ENCODE measurements around the gene TFCP2.

Gene TFCP2

DNA sequence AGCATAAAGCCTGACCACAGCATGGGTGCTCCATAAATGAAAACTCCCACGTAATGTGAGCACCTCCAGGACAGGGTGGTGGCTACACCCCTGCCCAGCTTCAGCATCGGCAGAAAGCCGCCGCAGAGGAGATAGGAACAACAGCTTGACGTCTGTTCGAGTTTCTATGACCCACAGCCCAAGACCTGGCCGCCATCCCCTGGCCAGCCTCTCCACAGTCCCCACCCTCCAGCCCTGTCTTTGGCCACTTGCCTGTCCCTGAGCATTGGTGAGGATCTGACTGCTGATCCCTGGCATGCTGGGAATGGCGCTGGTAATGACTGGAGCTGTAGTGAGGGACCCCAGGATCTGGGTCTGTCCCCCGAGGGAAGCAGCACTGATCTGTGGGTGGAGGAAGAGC lies 23.6 kb upstream of the TFCP2 start:
- no peak for DNase-seq (ENCODE audit: low spot score)

DNA sequence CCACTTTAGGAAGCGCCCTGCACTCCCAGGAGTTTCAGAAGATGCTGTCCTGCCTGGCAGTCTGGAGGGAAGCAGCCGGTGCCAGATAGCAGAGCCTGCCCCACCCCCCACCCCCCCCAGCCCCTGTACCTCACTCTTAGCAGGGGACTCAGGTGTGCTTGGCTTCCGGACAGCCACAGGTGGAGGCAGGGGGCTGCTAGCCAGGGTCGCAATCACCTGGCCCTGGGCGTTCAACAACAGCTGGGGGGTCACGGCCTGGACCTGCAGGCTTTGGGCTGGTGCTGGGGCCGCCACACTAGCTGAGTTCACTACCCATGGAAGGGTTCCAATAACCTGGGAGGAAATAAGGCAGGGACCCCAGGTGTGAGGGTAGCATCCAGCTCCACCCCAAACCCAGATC lies 22.9 kb upstream of the TFCP2 start:
- DNase-seq (ENCODE audit: low spot score) = no peak

DNA sequence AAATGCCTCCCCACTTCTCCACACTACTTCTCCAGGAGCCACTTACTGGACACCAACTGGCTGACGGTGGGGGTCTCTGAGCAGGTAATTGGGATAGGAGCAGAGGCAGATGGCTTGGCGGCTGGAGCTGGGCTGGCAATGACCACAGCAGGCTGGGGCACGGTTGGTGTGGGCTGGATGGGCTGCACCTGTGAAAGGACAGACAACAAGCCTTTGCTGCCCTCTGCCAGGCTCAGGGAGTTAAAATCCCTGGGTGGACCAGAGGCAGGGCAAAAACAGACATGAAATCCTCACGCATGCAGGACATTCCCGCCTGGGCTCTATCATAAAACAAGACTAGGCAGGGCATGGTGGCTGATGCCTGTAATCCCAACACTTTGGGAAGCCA lies 19.3 kb upstream of the TFCP2 start:
- no peak for DNase-seq (ENCODE audit: low spot score)

DNA sequence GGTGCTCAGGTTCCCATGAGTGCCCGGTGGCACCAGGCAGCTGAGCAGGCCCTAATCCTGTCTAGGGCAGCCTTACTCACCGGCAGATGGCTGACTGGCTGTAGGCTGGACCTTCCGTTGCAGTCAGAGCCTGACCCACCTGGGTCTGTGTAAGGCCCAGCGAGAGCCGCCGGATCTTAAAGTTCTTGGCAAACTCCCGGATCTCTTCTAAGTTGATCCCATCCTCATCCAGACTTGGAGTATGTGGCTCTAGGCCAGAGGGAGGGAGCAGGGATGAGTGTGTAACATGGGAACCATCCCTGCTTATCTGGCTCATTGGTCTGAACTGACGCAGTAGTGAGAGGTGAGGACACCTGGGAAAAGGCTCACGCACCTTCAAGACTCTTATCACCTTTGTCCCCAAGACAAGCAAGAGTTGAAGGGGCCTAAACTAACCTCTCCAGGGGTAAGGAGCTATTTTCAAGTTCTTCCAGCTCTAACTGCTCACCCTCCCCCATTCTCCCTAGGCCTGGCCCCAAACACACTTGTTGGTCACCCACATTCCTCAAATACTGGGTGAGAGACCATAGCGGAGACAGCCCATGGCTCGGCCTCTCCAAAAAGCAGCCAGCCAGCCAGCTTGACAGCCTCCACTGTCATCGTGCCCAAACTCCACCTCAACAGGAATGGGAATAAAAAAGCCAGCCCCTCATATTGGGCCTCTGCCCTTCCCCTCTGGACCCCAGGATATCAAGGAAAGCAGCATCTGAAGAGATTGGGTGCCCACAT lies 18.8 kb upstream of the TFCP2 start:
- DNase-seq (ENCODE audit: low spot score) = no peak

DNA sequence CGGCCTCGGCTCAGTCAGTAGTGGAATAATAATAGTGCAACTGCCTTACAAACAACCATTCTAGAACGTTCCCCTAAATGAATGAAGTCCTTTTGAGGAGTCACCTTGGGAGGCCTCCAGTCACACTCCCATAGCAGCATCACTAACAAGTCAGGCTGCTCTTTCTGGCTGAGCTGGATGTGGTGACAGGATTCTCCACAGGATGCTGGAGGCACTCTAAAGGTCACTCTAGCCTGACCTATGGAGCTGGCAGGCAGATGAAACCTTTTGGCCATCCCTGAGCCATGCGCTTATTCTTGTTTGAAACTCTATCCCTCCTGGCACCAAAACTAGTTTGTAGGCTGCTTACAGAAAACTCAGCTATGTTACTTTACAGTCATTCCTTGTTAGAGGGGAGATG lies 17.9 kb upstream of the TFCP2 start:
- no peak for DNase-seq (ENCODE audit: low spot score)

DNA sequence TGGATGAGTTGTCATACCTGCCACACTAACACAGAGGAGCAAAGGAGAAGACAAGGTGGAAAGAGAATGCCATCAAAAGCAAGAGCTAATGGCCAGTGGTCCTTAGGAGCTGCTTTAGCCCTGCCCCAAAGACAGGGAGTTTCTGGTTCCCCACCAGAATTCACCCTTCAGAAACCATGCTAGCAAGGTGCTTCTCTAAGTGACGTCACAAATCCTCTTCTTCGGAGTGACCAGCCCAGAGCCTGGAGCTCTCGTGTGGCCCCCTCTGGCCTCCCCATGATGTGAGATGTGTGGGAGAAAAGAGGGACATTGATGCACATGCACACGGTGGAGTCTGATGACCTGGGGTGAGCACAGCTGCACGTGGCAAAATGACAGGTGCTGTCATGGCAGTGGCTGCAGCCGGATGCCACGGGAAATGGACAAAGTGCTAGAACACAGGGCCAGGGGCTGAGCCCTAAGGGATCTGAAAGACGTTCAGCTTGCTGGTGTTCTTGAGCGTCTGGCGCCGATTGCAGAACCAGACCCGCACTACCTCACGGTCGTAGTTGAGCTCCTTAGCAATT lies 16.9 kb upstream of the TFCP2 start:
- DNase-seq (ENCODE audit: low spot score) = no peak

DNA sequence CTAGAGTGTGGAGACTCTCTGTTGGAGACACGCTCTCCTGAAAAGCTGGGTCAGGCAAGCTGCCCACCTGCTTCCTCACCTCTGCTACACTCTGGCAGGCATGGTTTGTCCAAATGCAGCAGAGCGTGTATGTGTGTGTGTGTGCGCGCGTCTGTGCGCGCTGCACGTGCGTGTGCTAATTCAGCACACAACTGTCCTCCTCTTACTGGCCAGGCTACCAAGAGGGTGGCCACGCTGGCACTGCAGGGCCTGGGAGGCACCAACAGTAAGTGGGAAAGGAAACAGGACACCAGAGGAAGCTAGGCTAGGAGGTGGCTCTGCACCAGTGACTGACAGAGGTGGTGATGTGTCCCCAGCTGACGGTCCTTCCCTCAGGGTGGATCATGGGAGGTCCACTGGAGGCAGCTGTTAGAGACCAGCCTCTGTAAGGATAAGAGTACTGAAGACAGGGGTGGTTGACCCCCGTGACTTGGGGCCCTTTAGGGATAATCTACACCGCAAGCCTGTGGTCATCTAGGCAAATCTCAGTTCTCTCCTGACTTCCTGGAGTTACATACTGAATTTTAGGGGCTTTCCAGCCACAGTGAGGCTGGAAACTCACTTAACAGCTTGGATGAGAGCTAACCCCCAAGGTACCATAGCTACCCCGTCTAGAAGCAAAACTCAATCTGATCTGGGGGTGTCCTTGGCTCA lies 15.6 kb upstream of the TFCP2 start:
- DNase-seq (ENCODE audit: low spot score) = no peak

DNA sequence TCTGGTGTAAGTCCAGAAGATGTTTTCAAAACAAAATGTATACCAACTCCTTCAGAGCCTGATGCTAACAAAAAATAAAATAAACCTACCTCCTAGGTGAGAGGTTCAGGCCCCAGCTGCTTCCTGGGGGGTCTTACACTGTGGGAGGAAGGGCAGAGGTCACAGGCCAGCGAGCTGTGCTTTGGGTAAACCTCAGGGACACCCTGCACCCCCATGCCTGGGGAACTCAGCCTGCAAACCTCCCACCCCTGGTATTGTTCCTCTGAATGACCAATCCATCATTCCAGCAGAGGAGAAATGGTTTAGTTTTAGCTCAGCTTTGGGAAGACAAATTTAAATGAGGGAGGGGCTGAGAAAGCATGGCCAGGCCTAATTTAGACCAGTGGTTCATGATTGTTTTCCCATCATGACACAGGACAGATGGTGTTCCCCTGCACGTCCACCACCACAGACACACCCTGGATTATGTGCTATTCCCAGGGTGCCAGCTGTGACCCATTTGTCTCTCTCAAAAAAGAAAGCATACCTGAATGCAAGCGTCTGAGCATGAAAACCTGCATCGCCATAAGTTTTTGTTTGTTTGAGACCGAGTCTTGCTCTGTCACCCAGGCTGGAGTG lies 14.5 kb upstream of the TFCP2 start:
- no peak for DNase-seq (ENCODE audit: low spot score)

DNA sequence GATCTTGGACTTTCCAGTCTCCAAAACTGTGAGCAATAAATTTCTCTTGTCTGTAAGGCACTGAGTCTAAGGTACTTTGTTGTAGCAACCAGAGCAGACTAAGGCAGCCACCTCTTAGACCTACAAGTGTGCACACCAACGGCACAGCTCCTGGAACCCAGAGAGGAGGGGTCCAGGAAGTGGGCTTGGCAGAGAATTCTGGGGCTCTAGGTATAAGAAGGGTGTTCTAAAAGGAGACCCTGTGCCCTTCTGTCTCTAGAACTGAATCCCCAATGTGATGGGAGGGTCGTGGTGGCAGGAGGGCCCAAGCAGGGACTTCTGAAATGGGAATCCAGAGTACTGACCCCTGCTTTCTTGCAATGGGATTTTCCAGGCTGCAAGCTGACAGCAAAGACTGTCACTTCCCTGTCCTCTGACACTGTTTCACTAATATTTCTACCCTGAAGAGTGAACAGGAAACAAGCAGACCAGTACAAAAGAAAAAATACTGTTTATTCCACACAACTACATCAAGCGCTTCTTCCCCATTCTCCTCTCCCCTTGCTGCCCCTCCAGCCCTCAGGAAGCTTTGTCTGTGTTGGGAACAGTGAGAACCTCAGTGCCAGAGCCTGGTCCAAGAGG lies 13.6 kb upstream of the TFCP2 start:
- no peak for DNase-seq (ENCODE audit: low spot score)

DNA sequence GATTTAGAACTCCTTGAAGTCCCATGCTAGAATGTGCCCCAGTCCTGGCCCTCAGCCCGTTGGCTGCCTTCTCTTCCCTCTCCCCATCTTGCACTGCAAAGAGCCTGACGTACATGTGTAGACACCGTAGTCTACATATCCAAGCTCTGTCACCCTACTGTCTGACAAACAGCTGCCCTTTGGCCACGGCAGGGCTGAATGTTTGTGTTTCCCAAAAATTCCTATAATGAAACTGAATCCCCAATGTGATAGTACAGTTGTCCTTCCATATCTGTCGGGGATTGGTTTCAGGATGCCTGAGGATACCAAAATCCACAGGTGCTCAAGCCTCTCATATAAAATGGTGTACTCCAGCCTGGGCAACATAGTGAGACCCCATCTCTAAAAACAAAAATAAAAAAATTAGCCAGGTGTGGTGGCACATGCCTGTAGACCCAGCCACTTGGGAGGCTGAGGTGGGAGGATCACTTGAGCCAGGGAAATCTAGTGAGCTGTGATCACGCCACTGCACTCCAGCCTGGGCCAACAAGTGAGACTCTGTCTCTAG lies 12.3 kb upstream of the TFCP2 start:
- no peak for DNase-seq (ENCODE audit: low spot score)

DNA sequence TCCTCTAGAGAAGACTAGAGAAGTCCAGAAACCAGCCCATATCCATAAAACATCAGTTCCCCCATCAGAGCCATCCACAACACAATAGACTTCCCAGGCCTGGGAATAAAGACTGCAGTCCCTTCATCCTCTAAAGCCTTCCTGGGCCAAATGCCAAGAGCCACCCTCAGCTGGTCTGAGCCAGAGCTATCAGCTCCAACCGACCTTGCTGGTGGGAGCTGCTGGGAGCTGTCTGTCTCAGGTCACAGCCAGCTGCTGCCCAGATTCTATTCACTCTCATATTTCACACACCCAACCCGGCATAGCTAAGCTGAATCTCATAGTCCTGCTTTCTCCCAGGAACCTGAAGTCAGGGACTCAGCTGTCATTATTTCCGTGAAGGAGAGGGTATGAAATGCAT lies 10.9 kb upstream of the TFCP2 start:
- DNase-seq (ENCODE audit: low spot score) = no peak

DNA sequence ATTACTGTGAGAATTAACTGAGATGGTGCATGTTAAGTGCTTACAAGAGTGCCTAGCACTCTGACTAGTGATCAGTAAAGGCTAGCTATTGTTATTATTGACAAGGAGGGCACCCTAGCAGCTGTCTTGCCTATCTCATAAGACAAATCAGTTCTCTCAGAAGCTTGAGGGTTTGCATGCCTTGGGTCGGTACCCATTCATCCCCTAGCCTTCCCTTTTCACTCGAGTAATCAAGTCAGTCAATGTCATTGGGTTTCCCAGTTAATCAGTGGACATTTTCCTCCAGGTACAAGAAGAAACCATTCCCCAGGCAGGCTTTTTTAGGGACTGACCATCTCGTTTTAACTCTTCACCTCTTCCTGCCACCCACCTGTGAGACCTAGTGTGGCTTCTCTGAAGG lies 10.4 kb upstream of the TFCP2 start:
- no peak for DNase-seq (ENCODE audit: low spot score)

DNA sequence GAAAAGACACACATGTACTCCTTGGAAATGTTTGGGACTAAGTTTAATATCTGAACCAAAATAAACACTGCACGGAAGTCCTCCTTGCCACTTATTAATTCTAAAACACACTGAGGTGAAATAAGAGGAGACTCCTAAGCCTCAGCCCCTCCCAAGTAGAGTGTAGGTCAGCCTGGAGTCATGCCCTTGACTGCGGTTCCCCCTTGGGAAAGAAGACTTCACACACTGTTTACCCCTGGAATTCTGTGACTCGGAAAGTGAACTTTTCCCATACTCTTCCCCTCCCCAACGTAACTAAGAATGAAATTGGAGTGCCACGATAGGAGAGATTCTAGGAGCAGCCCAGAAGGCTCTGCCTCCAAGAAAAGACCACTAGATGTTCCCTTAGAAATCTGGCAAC lies 8.6 kb upstream of the TFCP2 start:
- no peak for DNase-seq (ENCODE audit: low spot score)

DNA sequence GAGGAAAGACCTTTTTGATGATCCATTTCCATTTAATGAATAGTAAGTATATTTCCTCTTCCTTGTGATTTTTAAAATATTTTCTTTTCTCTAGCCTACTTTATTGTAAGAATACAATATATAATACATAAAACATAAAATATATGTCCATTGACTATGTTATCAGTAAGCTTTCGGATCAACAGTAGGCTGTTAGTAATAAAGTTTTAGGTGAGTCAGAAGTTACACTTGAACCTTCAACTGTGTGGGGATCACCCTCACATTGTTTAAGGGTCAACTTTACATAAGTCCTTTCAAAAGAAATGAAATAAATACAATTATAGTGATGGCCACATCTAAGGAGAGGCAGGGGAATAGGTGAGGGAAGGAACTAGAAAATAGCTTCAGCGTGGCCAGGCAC lies 5.0 kb upstream of the TFCP2 start:
- DNase-seq (ENCODE audit: low spot score) = no peak

DNA sequence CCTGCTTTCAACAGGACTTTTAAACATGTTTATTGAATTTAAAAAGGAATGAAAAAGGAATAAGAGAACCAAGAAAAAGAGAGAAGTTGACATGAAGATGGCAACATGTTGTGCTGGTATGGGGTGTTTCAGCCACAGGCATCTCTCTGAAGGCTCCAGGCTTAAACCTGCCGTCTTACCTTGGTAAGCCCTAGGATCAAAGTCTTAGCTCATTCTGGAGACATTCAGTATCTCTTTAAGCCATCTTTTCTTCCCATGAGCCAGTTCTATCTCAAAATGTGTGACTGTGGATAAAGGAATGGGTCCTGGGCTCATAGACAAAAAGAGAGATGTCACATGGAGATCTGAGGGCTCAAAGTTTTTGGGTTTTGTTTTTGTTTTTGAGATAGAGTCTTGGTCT lies 1.6 kb upstream of the TFCP2 start:
- DNase-seq (ENCODE audit: low spot score) = no peak

DNA sequence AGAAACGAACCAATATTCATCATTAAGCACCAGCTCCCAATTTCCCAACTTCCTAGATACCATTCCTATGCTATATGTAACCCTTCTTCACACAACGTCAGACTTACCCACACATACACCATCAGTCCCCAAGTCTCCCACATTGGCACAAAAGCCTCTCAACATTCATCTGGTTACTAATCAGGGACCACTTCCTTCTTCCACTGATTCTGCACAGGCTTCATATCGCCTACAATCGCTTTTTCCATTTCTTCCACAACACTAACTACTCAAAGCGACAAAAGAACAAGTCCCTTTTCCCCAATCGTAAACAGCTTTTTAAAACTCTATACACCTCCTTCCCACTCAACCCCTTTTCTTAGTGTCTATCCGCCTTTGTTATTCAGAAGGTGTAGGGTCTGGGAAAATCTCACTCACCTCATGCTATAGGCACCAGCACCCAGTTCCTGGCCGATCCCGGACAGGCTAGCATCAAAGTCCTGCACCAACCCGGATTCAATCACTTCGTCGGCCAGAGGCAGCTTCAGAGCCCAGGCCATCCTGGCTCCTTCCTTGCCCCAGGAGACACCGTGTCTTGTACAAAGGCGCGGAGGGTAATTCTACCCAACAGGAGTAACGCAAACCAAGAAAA lies 936 bp downstream of the TFCP2 start:
- peak; percentile 16 for DNase-seq (ENCODE audit: low spot score)

DNA sequence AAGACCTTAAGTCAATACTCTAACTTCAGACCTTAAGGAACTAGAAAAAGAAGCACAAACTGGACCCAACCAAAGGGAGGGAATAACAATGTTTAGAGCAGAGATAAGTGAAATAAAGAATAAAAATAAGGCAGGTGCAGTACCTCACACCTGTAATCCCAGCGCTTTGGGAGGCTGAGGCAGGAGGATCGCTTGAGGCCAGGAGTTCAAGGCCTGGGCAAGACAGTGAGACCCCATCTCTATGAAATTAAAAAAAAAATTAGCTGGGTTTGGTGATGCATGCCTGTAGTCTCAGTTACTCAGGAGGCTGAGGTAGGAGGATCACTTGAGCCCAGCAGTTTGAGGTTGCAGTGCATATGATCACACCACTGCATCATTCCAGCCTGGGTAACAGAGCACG lies 9.1 kb downstream of the TFCP2 start:
- DNase-seq (ENCODE audit: low spot score) = no peak

DNA sequence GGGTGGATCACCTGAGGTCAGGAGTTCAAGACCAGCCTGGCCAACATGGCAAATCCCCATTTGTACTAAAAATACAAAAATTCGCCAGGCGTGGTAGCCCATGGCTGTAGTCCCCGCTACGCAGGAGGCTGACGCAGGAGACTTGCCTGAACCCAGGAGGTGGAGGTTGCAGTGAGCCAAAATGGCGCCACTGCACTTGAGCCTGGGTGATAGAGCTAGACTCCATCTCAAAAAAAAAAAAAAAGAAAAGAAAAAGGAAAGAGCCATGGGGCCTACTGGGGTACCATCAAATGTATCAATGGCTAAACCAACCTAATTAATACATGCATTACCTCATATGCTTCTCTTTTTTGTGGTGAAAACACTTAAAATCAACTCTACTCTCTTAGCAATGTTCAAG lies 10.7 kb downstream of the TFCP2 start:
- DNase-seq (ENCODE audit: low spot score) = no peak

DNA sequence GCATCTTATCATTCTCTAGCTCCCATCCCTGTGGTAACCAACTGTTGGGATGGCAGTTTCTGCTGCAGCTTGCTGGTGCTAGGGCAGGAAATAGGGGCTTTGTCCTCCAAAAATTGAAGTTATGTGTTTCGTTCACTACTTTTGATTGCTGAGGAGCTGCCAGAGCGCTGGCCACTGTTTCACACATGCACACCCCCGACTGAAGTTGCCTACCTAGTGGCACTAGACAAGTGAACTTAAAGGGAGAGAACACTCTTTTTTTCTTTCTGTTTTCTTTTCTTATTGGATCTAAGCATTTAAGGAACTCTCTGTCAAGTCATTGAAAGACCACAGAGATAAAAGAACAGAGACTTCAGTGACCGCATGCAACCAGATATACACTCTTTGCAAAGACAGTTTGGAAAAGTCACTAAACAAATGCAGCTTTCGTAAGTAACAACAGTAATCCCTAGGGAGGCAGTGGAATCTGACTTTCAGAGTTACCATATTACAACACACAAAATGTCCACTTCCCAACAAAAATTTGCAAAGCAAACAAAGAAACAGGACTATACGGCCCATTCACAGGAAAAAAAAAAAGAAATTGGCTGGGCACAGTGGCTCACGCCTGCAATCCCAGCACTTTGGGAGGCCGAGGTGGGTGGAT lies 12.0 kb downstream of the TFCP2 start:
- no peak for DNase-seq (ENCODE audit: low spot score)

DNA sequence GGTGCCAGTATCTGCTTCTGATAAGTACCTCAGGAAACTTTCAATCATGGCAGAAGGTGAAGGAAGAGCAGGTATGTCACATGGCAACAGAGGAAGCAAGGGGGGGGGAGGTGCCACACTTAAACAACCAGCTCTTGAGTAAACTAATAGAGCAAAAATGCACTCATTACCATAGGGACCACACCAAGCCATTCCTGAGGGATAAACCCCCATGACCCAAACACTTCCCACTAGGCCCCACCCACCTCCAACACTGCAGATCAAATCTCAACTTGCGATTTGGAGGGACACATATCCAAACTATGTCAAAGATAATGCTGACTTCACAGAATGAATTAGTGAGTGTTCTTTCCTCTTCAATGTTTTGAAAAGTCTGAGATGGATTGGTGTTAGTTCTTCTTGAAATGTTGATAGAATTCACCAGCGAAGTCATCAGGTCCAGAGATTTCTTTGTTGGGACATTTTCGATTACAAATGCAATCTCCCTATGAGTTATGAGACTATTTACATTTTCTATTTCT lies 16.6 kb downstream of the TFCP2 start:
- no peak for DNase-seq (ENCODE audit: low spot score)

DNA sequence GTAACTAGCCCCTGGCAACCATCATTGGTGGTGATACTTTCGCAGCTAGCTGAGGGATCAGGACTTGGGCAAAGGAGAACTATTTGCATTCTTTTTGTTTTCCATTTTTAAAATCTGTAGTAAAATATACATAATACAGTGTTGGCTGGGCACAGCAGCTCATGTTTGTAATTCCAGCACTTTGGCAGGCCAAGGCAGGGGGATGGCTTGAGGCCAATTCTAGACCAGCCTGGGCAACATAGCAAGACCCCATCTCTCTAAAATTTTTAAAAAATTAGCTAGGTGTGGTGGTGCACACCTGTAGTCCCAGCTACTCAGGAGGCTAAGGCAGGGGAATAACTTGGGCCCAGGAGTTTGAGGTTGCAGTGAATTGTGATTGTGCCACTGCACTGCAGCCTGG lies 20.0 kb downstream of the TFCP2 start:
- DNase-seq (ENCODE audit: low spot score) = no peak
